Endothelial cell of umbilical vein (primary cell): ENCODE measurements around the gene ADD2.

Source experiments
- EZH2 ChIP-seq: IDR thresholded peaks from 2 replicates; pipeline ENCODE4 v1.6.1; 2012; ENCODE audit warnings: borderline replicate concordance, low read depth, mild to moderate bottlenecking, moderate library complexity, low read length, inconsistent platforms; ENCODE audit not compliant: severe bottlenecking
- FOS ChIP-seq: IDR thresholded peaks from 2 replicates; pipeline ENCODE4 v1.6.1; 2011; ENCODE audit warnings: mild to moderate bottlenecking, low read length, moderate library complexity, borderline replicate concordance; ENCODE audit not compliant: insufficient read depth
- JUN ChIP-seq: IDR thresholded peaks from 2 replicates; pipeline ENCODE4 v1.6.1; 2011; ENCODE audit warnings: borderline replicate concordance, low read depth; ENCODE audit not compliant: insufficient read length, insufficient read depth
- MYC ChIP-seq: IDR thresholded peaks from one replicate; pipeline ENCODE4 v1.6.1; 2011; ENCODE audit warnings: mild to moderate bottlenecking, low read depth, low read length
- POLR2A ChIP-seq: IDR thresholded peaks from 2 replicates; pipeline ENCODE4 v1.6.1; 2012; ENCODE audit warnings: low read depth, mild to moderate bottlenecking, control low read depth, low read length
- POLR2AphosphoS5 ChIP-seq: IDR thresholded peaks from 2 replicates; pipeline ENCODE4 v1.6.1; 2012; ENCODE audit warnings: low read depth, mild to moderate bottlenecking, control low read depth, low read length, moderate library complexity; ENCODE audit not compliant: insufficient read depth
- TF ChIP-seq, protein P1 (sequence below), 2 donors: IDR thresholded peaks; 1 replicate in 1 of 2; 2 replicates in 1 of 2; pipeline ENCODE4 v1.5.1; 2011; ENCODE audit warnings: low read length in 2 of 2, mild to moderate bottlenecking in 2 of 2, moderate library complexity in 2 of 2, control low read depth in 1 of 2, inconsistent platforms in 1 of 2, low read depth in 1 of 2; ENCODE audit not compliant: insufficient read depth in 1 of 2; ENCODE audit errors: extremely low read depth in 1 of 2
- TF ChIP-seq, protein P2 (sequence below): IDR thresholded peaks from 2 replicates; pipeline ENCODE4 v1.6.1; 2011; ENCODE audit not compliant: insufficient read depth, insufficient read length

DNA sequence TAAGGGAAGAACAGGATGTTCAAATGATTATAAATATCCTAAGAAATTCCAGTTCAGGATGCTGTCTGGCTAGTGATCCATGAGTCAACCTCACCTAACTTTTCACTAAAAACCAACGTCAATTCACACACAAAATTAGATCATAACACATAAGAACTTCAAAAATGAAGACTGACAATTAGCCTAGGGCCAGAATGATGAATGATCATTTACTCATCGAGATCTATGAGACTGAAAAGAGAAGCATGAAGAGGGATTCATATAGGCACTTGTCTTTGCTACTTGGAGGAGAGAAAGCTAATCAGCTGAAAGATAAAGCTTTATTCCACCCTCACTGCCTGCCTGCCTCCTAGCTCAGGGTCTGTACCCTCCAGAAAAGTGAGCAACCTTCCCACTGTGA is 29.8 kb downstream of the ADD2 start:
- TF ChIP-seq, protein P1, sequence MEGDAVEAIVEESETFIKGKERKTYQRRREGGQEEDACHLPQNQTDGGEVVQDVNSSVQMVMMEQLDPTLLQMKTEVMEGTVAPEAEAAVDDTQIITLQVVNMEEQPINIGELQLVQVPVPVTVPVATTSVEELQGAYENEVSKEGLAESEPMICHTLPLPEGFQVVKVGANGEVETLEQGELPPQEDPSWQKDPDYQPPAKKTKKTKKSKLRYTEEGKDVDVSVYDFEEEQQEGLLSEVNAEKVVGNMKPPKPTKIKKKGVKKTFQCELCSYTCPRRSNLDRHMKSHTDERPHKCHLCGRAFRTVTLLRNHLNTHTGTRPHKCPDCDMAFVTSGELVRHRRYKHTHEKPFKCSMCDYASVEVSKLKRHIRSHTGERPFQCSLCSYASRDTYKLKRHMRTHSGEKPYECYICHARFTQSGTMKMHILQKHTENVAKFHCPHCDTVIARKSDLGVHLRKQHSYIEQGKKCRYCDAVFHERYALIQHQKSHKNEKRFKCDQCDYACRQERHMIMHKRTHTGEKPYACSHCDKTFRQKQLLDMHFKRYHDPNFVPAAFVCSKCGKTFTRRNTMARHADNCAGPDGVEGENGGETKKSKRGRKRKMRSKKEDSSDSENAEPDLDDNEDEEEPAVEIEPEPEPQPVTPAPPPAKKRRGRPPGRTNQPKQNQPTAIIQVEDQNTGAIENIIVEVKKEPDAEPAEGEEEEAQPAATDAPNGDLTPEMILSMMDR (IDR thresholded peaks at IDR 0.05; ENCODE audit: extremely low read depth in 1 of 2, insufficient read depth in 1 of 2, low read depth in 1 of 2, low read length in 2 of 2): no peak
- TF ChIP-seq FOS: no peak
- no peak for TF ChIP-seq POLR2AphosphoS5
- no peak for TF ChIP-seq MYC
- TF ChIP-seq EZH2: no peak
- TF ChIP-seq, protein P2, sequence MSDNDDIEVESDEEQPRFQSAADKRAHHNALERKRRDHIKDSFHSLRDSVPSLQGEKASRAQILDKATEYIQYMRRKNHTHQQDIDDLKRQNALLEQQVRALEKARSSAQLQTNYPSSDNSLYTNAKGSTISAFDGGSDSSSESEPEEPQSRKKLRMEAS: no peak
- TF ChIP-seq JUN: no peak
- TF ChIP-seq POLR2A: no peak
